Trophoblast cell (in vitro differentiated cells and primary cell): Measurements from ENCODE around the gene RAPGEF2.
A peak's percentile ranks its signal among the peaks of the same experiment; 100 is the strongest.

Source experiments
- DNase-seq, 2 donors: peaks; one replicate each; pipeline ENCODE4 v3.0.0-alpha.2; 2016
- H2AFZ ChIP-seq: 2 replicates; pipeline ENCODE4 v1.6.1; 2013; ENCODE audit warnings: low read length, moderate library complexity, mild to moderate bottlenecking; ENCODE audit not compliant: insufficient read depth, poor library complexity
- H2AK5ac ChIP-seq: 2 replicates; pipeline ENCODE4 v1.6.1; 2013; ENCODE audit warnings: mild to moderate bottlenecking, low read length
- H2BK120ac ChIP-seq: 2 replicates; pipeline ENCODE4 v1.6.1; 2013; ENCODE audit warnings: low read length, mild to moderate bottlenecking, moderate library complexity; ENCODE audit not compliant: insufficient read depth, poor library complexity
- H2BK12ac ChIP-seq: 2 replicates; pipeline ENCODE4 v1.6.1; 2013; ENCODE audit warnings: mild to moderate bottlenecking, low read length, moderate library complexity
- H2BK5ac ChIP-seq: 2 replicates; pipeline ENCODE4 v1.6.1; 2013; ENCODE audit warnings: low read length, low read depth, moderate library complexity, mild to moderate bottlenecking; ENCODE audit not compliant: poor library complexity
- H3K14ac ChIP-seq: 2 replicates; pipeline ENCODE4 v1.6.1; 2013; ENCODE audit warnings: mild to moderate bottlenecking, low read length
- H3K18ac ChIP-seq: 2 replicates; pipeline ENCODE4 v1.6.1; 2013; ENCODE audit warnings: mild to moderate bottlenecking, low read length
- H3K23ac ChIP-seq: 2 replicates; pipeline ENCODE4 v1.6.1; 2013; ENCODE audit warnings: low read length
- H3K27ac ChIP-seq: 2 replicates; pipeline ENCODE4 v1.5.1; 2013; ENCODE audit warnings: low read depth, mild to moderate bottlenecking, inconsistent platforms, low read length, moderate library complexity
- H3K27me3 ChIP-seq: 2 replicates; pipeline ENCODE4 v1.6.1; 2013; ENCODE audit warnings: inconsistent platforms, mild to moderate bottlenecking, low read length, moderate library complexity; ENCODE audit not compliant: insufficient read depth
- H3K36me3 ChIP-seq, 2 experiments: 1 replicate in 1 of 2; 2 replicates in 1 of 2; pipeline ENCODE4 v1.6.1; 2013; ENCODE audit warnings: low read length in 2 of 2, mild to moderate bottlenecking in 2 of 2, moderate library complexity in 1 of 2; ENCODE audit not compliant: insufficient read depth in 2 of 2, control insufficient read depth in 1 of 2
- H3K4ac ChIP-seq: 2 replicates; pipeline ENCODE4 v1.6.1; 2013; ENCODE audit warnings: low read depth, mild to moderate bottlenecking, low read length, moderate library complexity
- H3K4me1 ChIP-seq, 2 experiments: 1 replicate in 1 of 2; 2 replicates in 1 of 2; pipeline ENCODE4 v1.6.1; 2013; ENCODE audit warnings: low read length in 2 of 2, mild to moderate bottlenecking in 2 of 2, moderate library complexity in 1 of 2; ENCODE audit not compliant: insufficient read depth in 2 of 2, control insufficient read depth in 1 of 2
- H3K4me2 ChIP-seq: 2 replicates; pipeline ENCODE4 v1.6.1; 2013; ENCODE audit warnings: inconsistent platforms, mild to moderate bottlenecking, low read length, moderate library complexity
- H3K4me3 ChIP-seq: 2 replicates; pipeline ENCODE4 v1.5.1; 2013; ENCODE audit warnings: mild to moderate bottlenecking, low read depth, low read length, inconsistent platforms
- H3K79me1 ChIP-seq: one replicate; pipeline ENCODE4 v1.6.1; 2013; ENCODE audit warnings: low read length
- H3K79me2 ChIP-seq: 2 replicates; pipeline ENCODE4 v1.6.1; 2013; ENCODE audit warnings: low read length, mild to moderate bottlenecking; ENCODE audit not compliant: control insufficient read depth, insufficient read depth, poor library complexity
- H3K9ac ChIP-seq: 2 replicates; pipeline ENCODE4 v1.6.1; 2013; ENCODE audit warnings: mild to moderate bottlenecking, low read length
- H3K9me3 ChIP-seq: 2 replicates; pipeline ENCODE4 v1.6.1; 2013; ENCODE audit warnings: low read depth, mild to moderate bottlenecking, control low read depth, inconsistent platforms, low read length; ENCODE audit not compliant: insufficient read depth
- H4K12ac ChIP-seq: 2 replicates; pipeline ENCODE4 v1.6.1; 2013; ENCODE audit warnings: low read depth, mild to moderate bottlenecking, low read length, moderate library complexity
- H4K8ac ChIP-seq: 2 replicates; pipeline ENCODE4 v1.6.1; 2013; ENCODE audit warnings: low read depth, mild to moderate bottlenecking, low read length, moderate library complexity
- H4K91ac ChIP-seq: one replicate; pipeline ENCODE4 v1.6.1; 2013; ENCODE audit warnings: low read depth, mild to moderate bottlenecking, low read length, moderate library complexity
- WGBS: extraction: QIAGEN DNeasy Blood & Tissue Kit; methylation state at CpG from one replicate; pipeline ENCODE4 v1.1.7; 2013; ENCODE audit warnings: missing lambda C conversion rate; ENCODE audit not compliant: insufficient read length, insufficient coverage; ENCODE audit errors: extremely low coverage; 5-methylcytosine and 5-hydroxymethylcytosine counted together

Gene RAPGEF2

DNA sequence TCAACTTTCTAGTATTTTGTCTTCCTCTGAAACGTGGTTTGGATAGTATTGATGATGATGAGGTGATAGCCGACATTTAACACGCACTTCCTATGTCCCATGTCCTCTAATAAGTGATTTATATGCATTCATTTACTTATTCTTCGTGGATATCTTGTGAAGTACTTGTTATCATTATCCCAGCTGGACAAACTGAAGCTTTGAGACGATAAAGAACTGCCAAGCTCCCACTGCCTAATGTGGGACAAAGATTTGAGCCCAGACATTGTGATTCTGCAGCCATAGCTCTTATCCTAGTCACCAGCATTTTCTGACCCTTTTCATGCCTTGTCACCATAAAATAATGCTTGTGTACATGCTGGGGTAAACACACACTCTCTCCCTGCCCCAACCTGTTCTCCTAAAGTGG, 92.5 kb downstream of the RAPGEF2 start:
- Histone ChIP-seq H3K14ac (no peak overlapping the region), H2AK5ac (no peak overlapping the region), H3K4ac (no peak overlapping the region), H3K27me3 (no peaks in the 10 kb centered on the region), H2BK120ac (no peak overlapping the region), H3K4me1 (no peaks in the 10 kb centered on the region), H3K79me1 (no peaks in the 10 kb centered on the region), H3K27ac (no peak overlapping the region), H3K9ac (no peak overlapping the region), H3K4me2 (no peak overlapping the region), H2BK5ac (no peak overlapping the region), H2AFZ (no peak overlapping the region), H3K9me3 (no peaks in the 10 kb centered on the region), H3K36me3 (peaks cover 0 to 4% of the 10 kb centered on the region in 2 experiments), H3K18ac (no peak overlapping the region), H2BK12ac (no peak overlapping the region), H3K79me2 (no peaks in the 10 kb centered on the region), H4K12ac (no peak overlapping the region), H3K23ac (no peak overlapping the region), H4K8ac (no peak overlapping the region), H3K4me3 (no peak overlapping the region), H4K91ac (no peak overlapping the region)
- no CpG with 5 or more reads among the region's 5 CpGs for WGBS
- peak; percentile 33 to 60 for DNase-seq

DNA sequence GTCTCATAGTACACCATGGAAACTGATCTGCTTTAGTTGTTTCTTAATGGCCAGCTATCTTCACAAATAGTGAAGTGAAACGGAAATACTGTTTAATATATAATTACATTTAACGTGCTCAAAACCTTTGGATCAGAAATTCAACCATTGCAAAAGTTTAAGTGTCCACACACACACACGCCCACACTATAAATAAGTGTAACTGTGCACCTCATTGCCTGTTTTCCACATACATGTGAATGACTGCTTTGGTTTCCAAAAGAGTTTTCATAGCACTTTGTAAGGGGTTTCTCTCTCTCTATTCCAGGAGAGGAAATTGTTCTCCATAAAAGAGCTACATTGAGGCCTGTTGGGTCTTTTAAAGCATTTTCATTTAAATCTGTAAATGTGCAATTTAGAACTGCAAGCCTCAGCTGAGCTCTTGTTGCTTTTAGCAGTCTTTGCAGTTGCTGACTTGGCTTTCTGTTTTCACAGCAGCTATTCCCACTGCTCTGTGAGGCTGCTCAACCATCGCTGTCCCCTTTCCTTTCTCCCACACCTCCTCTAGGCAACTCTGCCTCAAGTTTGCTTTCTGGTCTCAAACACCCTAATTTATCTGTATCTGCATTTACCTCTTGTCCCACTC, 94.5 kb downstream of the RAPGEF2 start:
- no peak overlapping the region for H3K4me2 ChIP-seq
- no peaks in the 10 kb centered on the region for H3K4me1 ChIP-seq
- no peaks in the 10 kb centered on the region for H3K79me1 ChIP-seq
- no peak overlapping the region for H3K14ac ChIP-seq
- H4K12ac ChIP-seq = no peak overlapping the region
- H3K23ac ChIP-seq = no peak overlapping the region
- H3K4me3 ChIP-seq = no peak overlapping the region
- H3K4ac ChIP-seq = no peak overlapping the region
- no peak overlapping the region for H2BK5ac ChIP-seq
- no peak for DNase-seq
- no peak overlapping the region for H4K8ac ChIP-seq
- H2BK12ac ChIP-seq = no peak overlapping the region
- no CpG with 5 or more reads among the region's 4 CpGs for WGBS
- H3K9me3 ChIP-seq = no peaks in the 10 kb centered on the region
- H2AK5ac ChIP-seq = no peak overlapping the region
- no peaks in the 10 kb centered on the region for H3K27me3 ChIP-seq
- no peak overlapping the region for H3K18ac ChIP-seq
- no peak overlapping the region for H2BK120ac ChIP-seq
- no peak overlapping the region for H4K91ac ChIP-seq
- H2AFZ ChIP-seq = no peak overlapping the region
- peaks cover 0 to 4% of the 10 kb centered on the region in 2 experiments for H3K36me3 ChIP-seq
- no peaks in the 10 kb centered on the region for H3K79me2 ChIP-seq
- H3K9ac ChIP-seq = no peak overlapping the region
- no peak overlapping the region for H3K27ac ChIP-seq

DNA sequence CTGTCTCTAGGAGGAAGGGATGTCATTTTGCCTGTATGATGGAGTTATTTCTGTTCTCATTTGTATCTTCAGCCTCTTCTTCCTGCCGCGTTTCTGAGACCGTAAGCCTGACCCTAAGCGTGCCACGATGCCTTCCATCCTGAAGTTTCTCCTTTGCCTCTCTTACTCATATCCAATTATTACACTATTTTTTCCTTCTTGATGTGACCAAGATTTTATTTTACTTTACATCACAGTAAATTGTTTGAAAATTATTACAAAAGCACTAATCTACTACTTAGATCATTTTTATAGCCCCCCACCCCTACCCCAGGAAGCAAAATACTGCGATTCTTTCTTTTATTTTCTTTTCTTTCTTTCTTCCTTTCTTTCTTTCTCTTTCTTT, 95.0 kb downstream of the RAPGEF2 start:
- Histone ChIP-seq H3K9ac (no peak overlapping the region), H3K27me3 (no peaks in the 10 kb centered on the region), H4K8ac (no peak overlapping the region), H3K18ac (no peak overlapping the region), H3K4me2 (no peak overlapping the region), H3K79me1 (no peaks in the 10 kb centered on the region), H2BK120ac (no peak overlapping the region), H3K4ac (no peak overlapping the region), H3K27ac (no peak overlapping the region), H3K4me3 (no peak overlapping the region), H3K4me1 (no peaks in the 10 kb centered on the region), H3K23ac (no peak overlapping the region), H2BK12ac (no peak overlapping the region), H4K91ac (no peak overlapping the region), H2AK5ac (no peak overlapping the region), H4K12ac (no peak overlapping the region), H2AFZ (no peak overlapping the region), H3K9me3 (no peaks in the 10 kb centered on the region), H2BK5ac (no peak overlapping the region), H3K36me3 (peaks cover 0 to 4% of the 10 kb centered on the region in 2 experiments), H3K79me2 (no peaks in the 10 kb centered on the region), H3K14ac (no peak overlapping the region)
- WGBS = no CpG with 5 or more reads among the region's 6 CpGs
- no peak for DNase-seq

DNA sequence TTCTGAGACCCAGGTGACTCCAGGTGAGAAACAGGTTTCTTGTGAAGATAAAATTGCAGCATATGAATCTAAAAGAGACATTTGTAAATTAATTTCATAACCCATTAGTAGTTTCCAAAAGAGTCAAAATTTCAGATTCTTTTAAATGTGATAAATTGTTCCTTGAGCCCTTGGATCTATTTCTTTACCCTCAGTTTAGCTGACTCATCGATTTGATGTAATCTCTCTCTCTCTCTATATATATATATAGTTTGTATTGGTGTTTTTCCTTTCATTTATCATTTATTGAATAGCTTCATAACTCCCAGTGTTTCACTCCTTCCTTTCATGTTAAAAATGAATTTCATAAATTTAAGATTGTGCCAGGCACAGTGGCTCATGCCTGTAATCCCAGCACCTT, 96.9 kb downstream of the RAPGEF2 start:
- H2AK5ac ChIP-seq = no peak overlapping the region
- no peaks in the 10 kb centered on the region for H3K4me1 ChIP-seq
- H3K79me2 ChIP-seq = no peaks in the 10 kb centered on the region
- H3K18ac ChIP-seq = no peak overlapping the region
- no peak overlapping the region for H4K8ac ChIP-seq
- no peak overlapping the region for H2BK120ac ChIP-seq
- no peak overlapping the region for H4K12ac ChIP-seq
- no peak overlapping the region for H2BK12ac ChIP-seq
- no peaks in the 10 kb centered on the region for H3K79me1 ChIP-seq
- H3K4me3 ChIP-seq = no peak overlapping the region
- H3K23ac ChIP-seq = no peak overlapping the region
- H4K91ac ChIP-seq = no peak overlapping the region
- no peak overlapping the region for H3K14ac ChIP-seq
- H3K4ac ChIP-seq = no peak overlapping the region
- no peak for DNase-seq
- H2AFZ ChIP-seq = no peak overlapping the region
- no peak overlapping the region for H3K27ac ChIP-seq
- H3K36me3 ChIP-seq = no peaks in the 10 kb centered on the region
- no CpG with 5 or more reads among the region's 1 CpG for WGBS
- H2BK5ac ChIP-seq = no peak overlapping the region
- H3K4me2 ChIP-seq = no peak overlapping the region
- no peaks in the 10 kb centered on the region for H3K27me3 ChIP-seq
- no peaks in the 10 kb centered on the region for H3K9me3 ChIP-seq
- H3K9ac ChIP-seq = no peak overlapping the region
